Memory B cell (primary cell): ENCODE data around the gene HOOK2.
A peak's percentile ranks its signal among the peaks of the same experiment; 100 is the strongest.
"Not testable (repeated sequence)": the region's sequence is repeated elsewhere in the genome, so short reads cannot be mapped to it uniquely, and the experiment has no call there.

ENCODE experiments used
- ATAC-seq: fragments of 150-1000 bp; cut with Tn5 transposase; 2 replicates; pipeline ENCODE4 v1.10.0; 2021; ENCODE audit warnings: low read depth, mild to moderate bottlenecking, moderate library complexity
- DNase-seq, 2 donors: peaks; one replicate each; pipeline ENCODE4 v3.0.0; 2022; ENCODE audit warnings: low spot score in 2 of 2
- H3K27ac Mint-ChIP-seq: one replicate; pipeline ENCODE4 v1.8.0; 2022; ENCODE audit warnings: mild to moderate bottlenecking, moderate library complexity, mixed read lengths
- H3K27me3 Mint-ChIP-seq: one replicate; pipeline ENCODE4 v1.8.0; 2022; ENCODE audit warnings: mixed read lengths
- H3K36me3 Mint-ChIP-seq: one replicate; pipeline ENCODE4 v1.8.0; 2022; ENCODE audit warnings: mild to moderate bottlenecking, mixed read lengths
- H3K4me1 Mint-ChIP-seq: one replicate; pipeline ENCODE4 v1.8.0; 2022; ENCODE audit warnings: mixed read lengths
- H3K4me3 Mint-ChIP-seq: one replicate; pipeline ENCODE4 v1.8.0; 2022; ENCODE audit warnings: mild to moderate bottlenecking, moderate library complexity, mixed read lengths
- H3K9me3 Mint-ChIP-seq: one replicate; pipeline ENCODE4 v1.8.0; 2022; ENCODE audit warnings: mixed read lengths

The HOOK2 gene

GRCh38 chr19:12720851-12721655 lies 54.3 kb downstream of the HOOK2 start:
- ATAC-seq (no peak), DNase-seq (no peak)
- Mint-ChIP-seq H3K9me3 (no peaks in the 10 kb centered on the region), H3K36me3 (peaks cover 3% of the 10 kb centered on the region), H3K27me3 (no peaks in the 10 kb centered on the region), H3K27ac (peak overlapping the region; percentile 91), H3K4me3 (peak overlapping the region; percentile 94), H3K4me1 (peaks cover 40% of the 10 kb centered on the region)

- H3K27ac Mint-ChIP-seq: no peak overlapping the region
- H3K4me3 Mint-ChIP-seq: peak overlapping the region; percentile 63
- peaks cover 3% of the 10 kb centered on the region for H3K36me3 Mint-ChIP-seq
- H3K27me3 Mint-ChIP-seq: no peaks in the 10 kb centered on the region
- no peaks in the 10 kb centered on the region for H3K9me3 Mint-ChIP-seq
- peaks cover 40% of the 10 kb centered on the region for H3K4me1 Mint-ChIP-seq
- no peak for DNase-seq
- ATAC-seq: no peak
These were observed 55.1 kb downstream of the HOOK2 start for GRCh38 chr19:12720296-12720695.

GRCh38 chr19:12715929-12716328 lies 59.4 kb downstream of the HOOK2 start:
- Mint-ChIP-seq H3K36me3 (peaks cover 14% of the 10 kb centered on the region), H3K9me3 (no peaks in the 10 kb centered on the region), H3K4me3 (no peak overlapping the region), H3K4me1 (peaks cover 17% of the 10 kb centered on the region), H3K27ac (no peak overlapping the region), H3K27me3 (no peaks in the 10 kb centered on the region)
- no peak for DNase-seq
- ATAC-seq: no peak

- Mint-ChIP-seq H3K27me3 (no peaks in the 10 kb centered on the region), H3K4me3 (no peak overlapping the region), H3K36me3 (peaks cover 17% of the 10 kb centered on the region), H3K4me1 (peaks cover 14% of the 10 kb centered on the region), H3K9me3 (no peaks in the 10 kb centered on the region), H3K27ac (no peak overlapping the region)
- DNase-seq: no peak
- ATAC-seq: no peak
These were observed 60.2 kb downstream of the HOOK2 start for GRCh38 chr19:12715102-12715501.

- not testable (repeated sequence) for H3K27ac Mint-ChIP-seq, DNase-seq, H3K4me3 Mint-ChIP-seq, ATAC-seq, H3K4me1 Mint-ChIP-seq, H3K27me3 Mint-ChIP-seq, H3K9me3 Mint-ChIP-seq
- H3K36me3 Mint-ChIP-seq: peaks cover 14% of the 10 kb centered on the region
These were observed 62.0 kb downstream of the HOOK2 start for GRCh38 chr19:12713304-12713703.
